GM12878 (cell line): Measurements from ENCODE around the gene ATP10A. TPM values are rescaled to one million over a fixed set of nuclear protein-coding genes. Genes with fewer than 3 reads are reported as not detected.

Experiments used
- ATAC-seq: fragments of 200-7000 bp; cut with Tn5 transposase; 3 replicates; pipeline ENCODE4 v1.9.1; 2020; ENCODE audit warnings: mild to moderate bottlenecking, moderate library complexity
- BruUV-seq: library from RNA; stranded (reverse); fragments of 400-500 nt; replicated peaks from 2 replicates; lab custom pipeline; 2021; lab: Mats Ljungman, UMichigan
- CTCF ChIA-PET: fragments of 300-600 bp; sonication (Branson Sonifier 250); formaldehyde crosslinking; extraction: SDS; loops from one replicate; lab custom pipeline; 2021; ENCODE audit warnings: inconsistent platforms; lab: Yijun Ruan, JAX
- POLR2A ChIA-PET: fragments of 350-600 bp; formaldehyde crosslinking; extraction: SDS; loops from one replicate; lab custom pipeline; 2021; ENCODE audit warnings: inconsistent platforms; lab: Charles Lee
- RAD21 ChIA-PET: fragments of 300-600 bp; sonication (Branson Sonifier 250); formaldehyde crosslinking; loops from one replicate; lab custom pipeline; 2023; ENCODE audit warnings: antibody characterized with exemption; ENCODE audit not compliant: unreplicated experiment; lab: Charles Lee
- SMC1A ChIA-PET: fragments of 300-600 bp; sonication (Branson Sonifier 250); formaldehyde crosslinking; loops from one replicate; lab custom pipeline; 2023; ENCODE audit not compliant: unreplicated experiment, uncharacterized antibody; lab: Charles Lee
- DNase-seq: peaks from one replicate; pipeline ENCODE4 v3.0.0-alpha.2; 2011; ENCODE audit warnings: low read depth, low spot score
- FAIRE-seq: peaks from 3 replicates; lab custom pipeline; 2011; peaks lifted over from hg19 to GRCh38; lab: Jason Lieb, UNC
- H2AFZ ChIP-seq: 2 replicates; pipeline ENCODE4 v1.6.0; 2011; ENCODE audit warnings: low read depth, low read length, control low read depth; ENCODE audit not compliant: control insufficient read depth
- H3K27ac ChIP-seq: 2 replicates; pipeline ENCODE4 v1.5.1; 2011; ENCODE audit warnings: control low read depth; ENCODE audit not compliant: control insufficient read depth, insufficient read depth
- H3K27me3 ChIP-seq, 2 experiments: replicated peaks in 1 of 2; 2 replicates each; pipeline versions ENCODE4 v1.6.0 to v1.6.1; 2011; ENCODE audit warnings: low read length in 1 of 2; ENCODE audit not compliant: control insufficient read depth in 2 of 2, insufficient read depth in 2 of 2
- H3K36me3 ChIP-seq, 2 experiments: 2 replicates each; pipeline ENCODE4 v1.5.1; 2011; ENCODE audit warnings: low read length in 1 of 2; ENCODE audit not compliant: control insufficient read depth in 2 of 2, insufficient read depth in 2 of 2
- H3K4me1 ChIP-seq: 2 replicates; pipeline ENCODE4 v1.6.1; 2011; ENCODE audit warnings: mild to moderate bottlenecking, low read length, moderate library complexity, mixed read lengths; ENCODE audit not compliant: control insufficient read depth, insufficient read depth
- H3K4me2 ChIP-seq: 2 replicates; pipeline ENCODE4 v1.6.0; 2011; ENCODE audit warnings: control low read depth; ENCODE audit not compliant: control insufficient read depth, insufficient read depth
- H3K4me3 ChIP-seq: fragments of 200-600 bp; sonication (generic); 2 replicates; pipeline ENCODE4 v1.5.1; 2016
- H3K79me2 ChIP-seq: 2 replicates; pipeline ENCODE4 v1.6.0; 2011; ENCODE audit warnings: low read length; ENCODE audit not compliant: control insufficient read depth, insufficient read depth
- H3K9ac ChIP-seq: 2 replicates; pipeline ENCODE4 v1.8.0; 2011; ENCODE audit warnings: low read length, control low read depth, mixed read lengths; ENCODE audit not compliant: control insufficient read depth, insufficient read depth
- H3K9me3 ChIP-seq: replicated peaks from 3 replicates; pipeline ENCODE4 v1.5.1; 2011; ENCODE audit warnings: mild to moderate bottlenecking, low read length; ENCODE audit not compliant: control insufficient read depth, insufficient read depth
- H4K20me1 ChIP-seq: 2 replicates; pipeline ENCODE4 v1.6.0; 2011; ENCODE audit not compliant: control insufficient read depth, insufficient read depth
- HDGF ChIP-seq: fragments of 450-650 bp; IDR thresholded peaks from 2 replicates; pipeline ENCODE4 v1.6.1; 2016; ENCODE audit warnings: antibody characterized with exemption
- MTA2 ChIP-seq: fragments of 450-650 bp; IDR thresholded peaks from 2 replicates; pipeline ENCODE4 v1.6.1; 2016; ENCODE audit warnings: low read depth, mild to moderate bottlenecking, moderate library complexity
- RBBP5 ChIP-seq: fragments of 200-600 bp; sonication (generic); conservative IDR thresholded peaks from 2 replicates; pipeline ENCODE4 v1.6.1; 2016
- ZNF217 ChIP-seq: fragments of 450-650 bp; IDR thresholded peaks from 2 replicates; pipeline ENCODE4 v1.6.1; 2017; ENCODE audit warnings: antibody characterized with exemption, mild to moderate bottlenecking
- WGBS: methylation state at CpG from one replicate; pipeline ENCODE4 v1.1.6; 2016; ENCODE audit warnings: low lambda C conversion rate; ENCODE audit not compliant: insufficient replicate concordance, insufficient coverage; ENCODE audit errors: missing lambda C conversion rate; 5-methylcytosine and 5-hydroxymethylcytosine counted together
- in situ Hi-C: fragments of 300-500 bp; cut with MboI; formaldehyde crosslinking; loops from 9 replicates; pipeline ENCODE4 v1.14.3; 2018; ENCODE audit warnings: mixed read lengths
- intact Hi-C: fragments of 100-400 bp; cut with micrococcal nuclease; formaldehyde crosslinking; loops from one replicate; pipeline ENCODE4 v1.14.2; 2022; ENCODE audit not compliant: unreplicated experiment
- polyA plus RNA-seq, 11 experiments: library from polyadenylated mRNA; depleted of rRNA in 4 of 11; unstranded in 6 of 11; stranded (reverse) in 5 of 11; fragments of >200 nt; fragmentation: Nextera tagmentation in 4 of 11; fragmentation: Illumina TruSeq in 1 of 11; extraction: Ambion mirVana in 4 of 11; extraction: Trizol in 1 of 11; gene quantifications; 1 replicate in 1 of 11; 2 replicates in 10 of 11; pipeline versions ENCODE4 v1.2.1 to v1.2.3, GENCODE V29; 2011 to 2016; ENCODE audit warnings: inconsistent platforms in 2 of 11, missing spikeins in 2 of 11, low read depth in 1 of 11
- total RNA-seq, 4 experiments: library from RNA; depleted of rRNA in 3 of 4; stranded (reverse); fragments of >200 nt in 3 of 4; fragmentation: Illumina TruSeq in 1 of 4; extraction: Trizol in 1 of 4; gene quantifications; 2 replicates each; pipeline versions ENCODE4 v1.2.1 to v1.2.3, GENCODE V29; 2013 to 2021
- TF ChIP-seq, protein P1 (sequence below): fragments of 450-650 bp; IDR thresholded peaks from 2 replicates; pipeline ENCODE4 v1.6.1; 2016; ENCODE audit warnings: mild to moderate bottlenecking, moderate library complexity, borderline replicate concordance

Gene ATP10A
- total and polyA plus RNA-seq, 10 of the 15 experiments (the other 5 are each of a cell fraction or from before 2014, with no cell fraction given): 0.04 to 1.5 (median 0.31) TPM; not detected in 2

GRCh38 chr15:25763331-25763751 lies 99.8 kb downstream of the ATP10A start:
- BruUV-seq: no TSS peak
- no peak for DNase-seq
- SMC1A ChIA-PET: no interaction called here

More at GRCh38 chr15:25763331-25763751, 99.8 kb downstream of the ATP10A start:
- H3K9ac ChIP-seq: no peak overlapping the region
- H3K9me3 ChIP-seq: no peaks in the 10 kb centered on the region; the same call in 2 of the 3 replicates
- ATAC-seq: no peak
- no peak overlapping the region for H2AFZ ChIP-seq
- H3K27me3 ChIP-seq: no peaks in the 10 kb centered on the region
- H4K20me1 ChIP-seq: no peaks in the 10 kb centered on the region
- H3K4me1 ChIP-seq: no peaks in the 10 kb centered on the region
- H3K36me3 ChIP-seq: no peaks in the 10 kb centered on the region
- WGBS: 20% methylated on average over 4 of the region's 4 CpGs
- TF ChIP-seq RBBP5 (no peak), HDGF (no peak), ZNF217 (no peak), MTA2 (no peak)
- TF ChIP-seq, protein P1, sequence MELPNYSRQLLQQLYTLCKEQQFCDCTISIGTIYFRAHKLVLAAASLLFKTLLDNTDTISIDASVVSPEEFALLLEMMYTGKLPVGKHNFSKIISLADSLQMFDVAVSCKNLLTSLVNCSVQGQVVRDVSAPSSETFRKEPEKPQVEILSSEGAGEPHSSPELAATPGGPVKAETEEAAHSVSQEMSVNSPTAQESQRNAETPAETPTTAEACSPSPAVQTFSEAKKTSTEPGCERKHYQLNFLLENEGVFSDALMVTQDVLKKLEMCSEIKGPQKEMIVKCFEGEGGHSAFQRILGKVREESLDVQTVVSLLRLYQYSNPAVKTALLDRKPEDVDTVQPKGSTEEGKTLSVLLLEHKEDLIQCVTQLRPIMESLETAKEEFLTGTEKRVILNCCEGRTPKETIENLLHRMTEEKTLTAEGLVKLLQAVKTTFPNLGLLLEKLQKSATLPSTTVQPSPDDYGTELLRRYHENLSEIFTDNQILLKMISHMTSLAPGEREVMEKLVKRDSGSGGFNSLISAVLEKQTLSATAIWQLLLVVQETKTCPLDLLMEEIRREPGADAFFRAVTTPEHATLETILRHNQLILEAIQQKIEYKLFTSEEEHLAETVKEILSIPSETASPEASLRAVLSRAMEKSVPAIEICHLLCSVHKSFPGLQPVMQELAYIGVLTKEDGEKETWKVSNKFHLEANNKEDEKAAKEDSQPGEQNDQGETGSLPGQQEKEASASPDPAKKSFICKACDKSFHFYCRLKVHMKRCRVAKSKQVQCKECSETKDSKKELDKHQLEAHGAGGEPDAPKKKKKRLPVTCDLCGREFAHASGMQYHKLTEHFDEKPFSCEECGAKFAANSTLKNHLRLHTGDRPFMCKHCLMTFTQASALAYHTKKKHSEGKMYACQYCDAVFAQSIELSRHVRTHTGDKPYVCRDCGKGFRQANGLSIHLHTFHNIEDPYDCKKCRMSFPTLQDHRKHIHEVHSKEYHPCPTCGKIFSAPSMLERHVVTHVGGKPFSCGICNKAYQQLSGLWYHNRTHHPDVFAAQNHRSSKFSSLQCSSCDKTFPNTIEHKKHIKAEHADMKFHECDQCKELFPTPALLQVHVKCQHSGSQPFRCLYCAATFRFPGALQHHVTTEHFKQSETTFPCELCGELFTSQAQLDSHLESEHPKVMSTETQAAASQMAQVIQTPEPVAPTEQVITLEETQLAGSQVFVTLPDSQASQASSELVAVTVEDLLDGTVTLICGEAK: no peak
- no peak overlapping the region for H3K4me2 ChIP-seq
- H3K27ac ChIP-seq: no peak overlapping the region
- ChIA-PET POLR2A (no interaction called here), CTCF (no interaction called here), RAD21 (no interaction called here)
- intact Hi-C loops (no loop called here), in situ Hi-C loops (loop anchor here (25.0 kb wide), 1 partner anchor 324 kb away; no protein-coding TSS in a partner anchor)
- no peak overlapping the region for H3K4me3 ChIP-seq
- FAIRE-seq: no peak
- H3K79me2 ChIP-seq: no peaks in the 10 kb centered on the region
